EL (cell line): ENCODE results near the gene HECTD3.
A peak's percentile ranks its signal among the peaks of the same experiment; 100 is the strongest.
"Not testable (repeated sequence)": the region's sequence is repeated elsewhere in the genome, so short reads cannot be mapped to it uniquely, and the experiment has no call there.

Experiments used
- DNase-seq: peaks from one replicate; pipeline ENCODE4 v3.0.0-alpha.2; 2016

The HECTD3 gene

GRCh38 chr1:44985747-44986359 lies 25.3 kb downstream of the HECTD3 start:
- peak; percentile 11 for DNase-seq

- not testable (repeated sequence) for DNase-seq
These were observed 33.8 kb downstream of the HECTD3 start for GRCh38 chr1:44977372-44977771.

GRCh38 chr1:44976252-44976651 lies 34.9 kb downstream of the HECTD3 start:
- DNase-seq: no peak

- no peak for DNase-seq
These were observed 37.5 kb downstream of the HECTD3 start for GRCh38 chr1:44973645-44974044.

- DNase-seq: peak; percentile 79
These were observed 40.8 kb downstream of the HECTD3 start for GRCh38 chr1:44970317-44970716.

GRCh38 chr1:44964396-44964795 lies 46.7 kb downstream of the HECTD3 start:
- no peak for DNase-seq

GRCh38 chr1:44962729-44963128 lies 48.4 kb downstream of the HECTD3 start:
- no peak for DNase-seq

- not testable (repeated sequence) for DNase-seq
These were observed 49.1 kb downstream of the HECTD3 start for GRCh38 chr1:44962022-44962421.

- peak; percentile 28 for DNase-seq
These were observed 53.6 kb downstream of the HECTD3 start for GRCh38 chr1:44957566-44957965.

GRCh38 chr1:44956077-44956476 lies 55.0 kb downstream of the HECTD3 start:
- DNase-seq: not testable (repeated sequence)
